ENCODE results near the gene KRTCAP3.
"Not testable (repeated sequence)": the region's sequence is repeated elsewhere in the genome, so short reads cannot be mapped to it uniquely, and the experiment has no call there.

The KRTCAP3 gene

GRCh38 chr2:27421660-27422250 is 20.4 kb upstream of the KRTCAP3 start:
- no peak overlapping the region for H3K9ac ChIP-seq (ENCODE audit: low read length)
- no peaks in the 10 kb centered on the region for H3K27me3 ChIP-seq (ENCODE audit: control insufficient read depth, insufficient read depth, low read length)
- no peak overlapping the region for H3K27ac ChIP-seq (ENCODE audit: low read depth, low read length)
- H3K4me1 ChIP-seq (ENCODE audit: control insufficient read depth, insufficient read depth, low read length), result no peaks in the 10 kb centered on the region
- H3K36me3 ChIP-seq (ENCODE audit: control insufficient read depth, insufficient read depth, low read length), result no peaks in the 10 kb centered on the region
- H3K4me3 ChIP-seq (ENCODE audit: low read length), result no peak overlapping the region

DNA sequence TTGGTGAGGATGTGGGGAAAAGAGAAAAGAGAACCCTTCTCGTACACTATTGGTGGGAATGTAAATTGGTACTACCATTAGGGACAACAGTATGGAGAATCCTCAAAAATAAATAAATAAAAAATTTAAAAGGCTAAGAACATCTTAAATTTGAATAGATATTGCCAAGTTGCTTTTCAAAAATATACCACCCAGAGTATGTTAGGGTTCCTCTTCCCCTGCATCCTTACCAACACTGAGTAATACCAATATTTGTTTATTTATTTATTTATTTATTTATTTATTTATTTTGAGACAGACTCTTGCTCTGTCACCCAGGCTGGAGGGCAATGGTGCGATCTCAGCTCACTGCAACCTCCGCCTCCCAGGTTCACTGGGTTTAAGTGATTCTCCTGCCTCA is 19.2 kb upstream of the KRTCAP3 start:
- no peak overlapping the region for H3K9ac ChIP-seq (ENCODE audit: low read length)
- H3K36me3 ChIP-seq (ENCODE audit: control insufficient read depth, insufficient read depth, low read length), result no peaks in the 10 kb centered on the region
- H3K27me3 ChIP-seq (ENCODE audit: control insufficient read depth, insufficient read depth, low read length), result no peaks in the 10 kb centered on the region
- no peak overlapping the region for H3K27ac ChIP-seq (ENCODE audit: low read depth, low read length)
- H3K4me1 ChIP-seq (ENCODE audit: control insufficient read depth, insufficient read depth, low read length), result peaks cover 2% of the 10 kb centered on the region
- H3K4me3 ChIP-seq (ENCODE audit: low read length), result no peak overlapping the region

DNA sequence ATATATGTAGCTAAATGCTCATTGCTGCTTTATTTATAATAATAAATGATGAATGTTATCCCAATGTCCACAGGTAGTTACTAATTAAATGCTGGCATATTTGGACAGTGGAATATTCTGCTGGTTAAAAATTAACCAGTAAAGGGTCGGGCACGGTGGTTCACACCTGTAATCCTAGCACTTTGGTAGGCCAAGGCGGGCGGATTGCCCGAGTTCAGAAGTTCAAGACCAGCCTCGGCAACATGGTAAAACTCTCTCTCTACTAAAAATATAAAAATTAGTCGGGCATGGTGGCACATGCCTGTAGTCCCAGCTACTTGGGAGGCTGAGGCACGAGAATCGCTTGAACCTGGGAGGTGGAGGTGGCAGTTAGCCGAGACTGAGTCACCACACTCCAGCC is 17.1 kb upstream of the KRTCAP3 start:
- H3K4me1 ChIP-seq (ENCODE audit: control insufficient read depth, insufficient read depth, low read length); H3K27ac ChIP-seq (ENCODE audit: low read depth, low read length); H3K4me3 ChIP-seq (ENCODE audit: low read length); H3K36me3 ChIP-seq (ENCODE audit: control insufficient read depth, insufficient read depth, low read length); H3K27me3 ChIP-seq (ENCODE audit: control insufficient read depth, insufficient read depth, low read length); H3K9ac ChIP-seq (ENCODE audit: low read length): not testable (repeated sequence)

DNA sequence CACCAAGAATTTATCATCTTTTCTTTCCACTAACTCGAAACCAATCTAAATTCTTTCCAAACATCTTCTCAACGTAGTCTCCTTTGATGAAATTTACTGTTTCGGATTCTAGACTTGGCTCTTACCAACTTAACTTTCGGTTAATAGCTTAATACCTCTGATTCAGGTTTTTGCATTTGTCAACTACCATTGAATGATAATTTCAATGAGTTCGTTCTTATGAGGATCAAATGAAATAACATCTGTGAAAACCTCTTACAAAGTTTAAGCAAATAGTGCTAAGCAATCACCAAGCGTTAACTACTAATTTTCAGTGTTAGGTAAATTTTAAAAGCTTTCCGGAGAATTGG is 14.3 kb upstream of the KRTCAP3 start:
- no peaks in the 10 kb centered on the region for H3K36me3 ChIP-seq (ENCODE audit: control insufficient read depth, insufficient read depth, low read length)
- H3K27ac ChIP-seq (ENCODE audit: low read depth, low read length), result peak overlapping the region; percentile 95

DNA sequence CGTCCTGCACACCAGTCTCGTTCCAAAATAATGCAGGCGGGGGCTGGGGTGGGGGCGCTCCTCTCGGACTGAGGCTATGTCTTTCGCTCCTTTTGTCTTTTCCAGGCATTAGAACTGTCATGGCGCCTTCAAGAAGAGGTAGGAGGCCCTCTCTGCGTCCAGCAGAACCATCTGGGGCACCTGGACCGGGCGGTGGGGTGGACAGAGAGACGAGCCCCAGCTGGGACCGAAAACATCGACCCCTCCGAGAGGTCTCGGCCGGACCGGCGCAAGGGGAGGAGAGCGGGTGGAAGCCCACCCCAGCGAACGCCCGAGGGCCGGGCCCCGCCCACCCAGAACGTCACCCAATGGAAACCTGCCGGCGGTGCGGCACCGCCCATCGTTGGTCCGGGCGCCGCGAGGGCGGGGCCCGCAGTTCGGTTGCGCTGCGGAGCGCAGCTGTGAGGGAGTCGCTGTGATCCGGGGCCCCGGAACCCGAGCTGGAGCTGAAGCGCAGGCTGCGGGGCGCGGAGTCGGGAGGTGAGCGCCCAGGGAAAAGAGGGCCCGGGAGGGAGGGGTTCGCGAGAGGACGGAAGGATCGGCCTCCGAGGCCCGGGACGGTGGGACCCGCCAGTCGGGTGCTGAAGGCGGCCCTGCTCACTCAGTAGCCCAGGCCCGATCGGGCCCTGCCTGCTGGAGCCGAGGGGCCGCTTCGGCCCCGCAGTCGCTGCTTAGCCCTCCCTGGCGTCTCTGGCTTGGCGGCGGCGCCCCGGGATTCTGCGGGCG is 13.8 kb upstream of the KRTCAP3 start, which contains the start of gene NRBP1:
Gene NRBP1, plus strand, starts transcription at position 419 of the 765 bp plus-strand sequence. CDS start 4,643 bp downstream, outside the sequence.
- Histone ChIP-seq H3K36me3 (ENCODE audit: control insufficient read depth, insufficient read depth, low read length) (peaks cover 2% of the 10 kb centered on the region), H3K9ac (ENCODE audit: low read length) (peak within 1 kb of the TSS; percentile 99), H3K4me1 (ENCODE audit: control insufficient read depth, insufficient read depth, low read length) (peaks cover 10% of the 10 kb centered on the region), H3K4me3 (ENCODE audit: low read length) (peak within 1 kb of the TSS; percentile 97), H3K27ac (ENCODE audit: low read depth, low read length) (peak within 1 kb of the TSS; percentile 95), H3K27me3 (ENCODE audit: control insufficient read depth, insufficient read depth, low read length) (no peaks in the 10 kb centered on the region)

More for the DNA sequence above, 14.3 kb upstream of the KRTCAP3 start:
- H3K27me3 ChIP-seq (ENCODE audit: control insufficient read depth, insufficient read depth, low read length), result no peaks in the 10 kb centered on the region
- H3K4me1 ChIP-seq (ENCODE audit: control insufficient read depth, insufficient read depth, low read length), result peaks cover 10% of the 10 kb centered on the region
- peak overlapping the region; percentile 70 for H3K9ac ChIP-seq (ENCODE audit: low read length)
- peak overlapping the region; percentile 88 for H3K4me3 ChIP-seq (ENCODE audit: low read length)

- Histone ChIP-seq H3K36me3 (ENCODE audit: control insufficient read depth, insufficient read depth, low read length) (peaks cover 8% of the 10 kb centered on the region), H3K4me3 (ENCODE audit: low read length) (peak overlapping the region; percentile 97), H3K27me3 (ENCODE audit: control insufficient read depth, insufficient read depth, low read length) (no peaks in the 10 kb centered on the region), H3K4me1 (ENCODE audit: control insufficient read depth, insufficient read depth, low read length) (peaks cover 10% of the 10 kb centered on the region), H3K9ac (ENCODE audit: low read length) (peak overlapping the region; percentile 99), H3K27ac (ENCODE audit: low read depth, low read length) (peak overlapping the region; percentile 95)
These were observed 13.1 kb upstream of the KRTCAP3 start for GRCh38 chr2:27428978-27429541.

DNA sequence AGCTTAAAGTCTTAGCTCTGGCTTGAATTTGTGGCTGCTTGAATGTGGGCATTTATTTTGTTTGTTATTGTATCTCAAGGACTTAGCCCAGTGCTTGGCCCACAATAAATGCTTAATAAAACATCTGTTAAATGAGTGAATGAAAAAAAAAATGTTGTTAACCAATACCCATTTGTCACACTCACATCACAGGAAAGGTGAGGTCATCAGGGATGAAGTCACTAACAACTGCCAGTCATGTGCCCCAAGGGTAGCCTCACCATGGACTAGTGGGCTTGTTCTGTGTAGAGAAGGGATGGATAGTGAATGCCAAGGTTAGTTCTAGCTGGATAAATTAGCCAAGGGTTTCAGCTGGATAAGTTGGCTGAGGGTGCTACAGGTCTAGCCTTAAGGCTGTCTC is 10.8 kb upstream of the KRTCAP3 start:
- peaks cover 10% of the 10 kb centered on the region for H3K4me1 ChIP-seq (ENCODE audit: control insufficient read depth, insufficient read depth, low read length)
- H3K9ac ChIP-seq (ENCODE audit: low read length), result no peak overlapping the region
- no peak overlapping the region for H3K4me3 ChIP-seq (ENCODE audit: low read length)
- H3K36me3 ChIP-seq (ENCODE audit: control insufficient read depth, insufficient read depth, low read length), result peaks cover 29% of the 10 kb centered on the region
- H3K27me3 ChIP-seq (ENCODE audit: control insufficient read depth, insufficient read depth, low read length), result no peaks in the 10 kb centered on the region
- H3K27ac ChIP-seq (ENCODE audit: low read depth, low read length), result no peak overlapping the region

GRCh38 chr2:27435628-27436027 is 6.6 kb upstream of the KRTCAP3 start:
- H3K4me1 ChIP-seq (ENCODE audit: control insufficient read depth, insufficient read depth, low read length), result no peaks in the 10 kb centered on the region
- H3K27ac ChIP-seq (ENCODE audit: low read depth, low read length), result no peak overlapping the region

DNA sequence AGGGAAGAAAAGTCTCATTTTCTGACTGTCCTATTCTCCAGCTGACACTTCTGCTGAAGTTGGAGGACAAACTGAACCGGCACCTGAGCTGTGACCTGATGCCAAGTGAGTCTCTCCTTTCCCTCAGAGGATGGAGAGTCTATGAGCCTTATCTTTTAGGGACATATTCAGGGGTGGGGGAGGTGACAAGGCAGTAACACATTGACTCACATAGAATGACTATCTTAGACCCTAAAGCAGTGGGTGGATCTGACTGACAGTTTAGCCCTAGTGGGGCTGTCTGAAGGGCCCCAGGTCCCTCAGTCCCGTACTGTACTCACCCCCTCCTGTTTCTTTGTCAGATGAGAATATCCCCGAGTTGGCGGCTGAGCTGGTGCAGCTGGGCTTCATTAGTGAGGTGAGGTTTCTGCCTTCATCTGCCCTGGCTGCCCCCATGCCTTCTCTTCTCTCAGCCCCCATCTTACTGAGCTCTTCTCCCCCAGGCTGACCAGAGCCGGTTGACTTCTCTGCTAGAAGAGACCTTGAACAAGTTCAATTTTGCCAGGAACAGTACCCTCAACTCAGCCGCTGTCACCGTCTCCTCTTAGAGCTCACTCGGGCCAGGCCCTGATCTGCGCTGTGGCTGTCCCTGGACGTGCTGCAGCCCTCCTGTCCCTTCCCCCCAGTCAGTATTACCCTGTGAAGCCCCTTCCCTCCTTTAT is 805 bp upstream of the KRTCAP3 start:
- Histone ChIP-seq H3K4me3 (ENCODE audit: low read length) (no peak overlapping the region), H3K27me3 (ENCODE audit: control insufficient read depth, insufficient read depth, low read length) (no peaks in the 10 kb centered on the region), H3K4me1 (ENCODE audit: control insufficient read depth, insufficient read depth, low read length) (no peaks in the 10 kb centered on the region), H3K9ac (ENCODE audit: low read length) (no peak overlapping the region), H3K36me3 (ENCODE audit: control insufficient read depth, insufficient read depth, low read length) (peaks cover 46% of the 10 kb centered on the region), H3K27ac (ENCODE audit: low read depth, low read length) (no peak overlapping the region)

More at GRCh38 chr2:27435628-27436027, 6.6 kb upstream of the KRTCAP3 start:
- Histone ChIP-seq H3K9ac (ENCODE audit: low read length) (no peak overlapping the region), H3K36me3 (ENCODE audit: control insufficient read depth, insufficient read depth, low read length) (peaks cover 59% of the 10 kb centered on the region), H3K4me3 (ENCODE audit: low read length) (no peak overlapping the region), H3K27me3 (ENCODE audit: control insufficient read depth, insufficient read depth, low read length) (no peaks in the 10 kb centered on the region)

- H3K36me3 ChIP-seq (ENCODE audit: control insufficient read depth, insufficient read depth, low read length), result peaks cover 39% of the 10 kb centered on the region
- no peaks in the 10 kb centered on the region for H3K4me1 ChIP-seq (ENCODE audit: control insufficient read depth, insufficient read depth, low read length)
- no peak overlapping the region for H3K27ac ChIP-seq (ENCODE audit: low read depth, low read length)
- H3K9ac ChIP-seq (ENCODE audit: low read length), result no peak overlapping the region
- no peaks in the 10 kb centered on the region for H3K27me3 ChIP-seq (ENCODE audit: control insufficient read depth, insufficient read depth, low read length)
- peak overlapping the region; percentile 62 for H3K4me3 ChIP-seq (ENCODE audit: low read length)
These were observed 720 bp downstream of the KRTCAP3 start for GRCh38 chr2:27442920-27443282.

GRCh38 chr2:27445155-27445554 is 3.0 kb downstream of the KRTCAP3 start:
- no peak overlapping the region for H3K27ac ChIP-seq (ENCODE audit: low read depth, low read length)
- H3K4me3 ChIP-seq (ENCODE audit: low read length), result peak overlapping the region; percentile 26
- no peaks in the 10 kb centered on the region for H3K27me3 ChIP-seq (ENCODE audit: control insufficient read depth, insufficient read depth, low read length)
- peaks cover 31% of the 10 kb centered on the region for H3K36me3 ChIP-seq (ENCODE audit: control insufficient read depth, insufficient read depth, low read length)
- no peak overlapping the region for H3K9ac ChIP-seq (ENCODE audit: low read length)
- no peaks in the 10 kb centered on the region for H3K4me1 ChIP-seq (ENCODE audit: control insufficient read depth, insufficient read depth, low read length)

- peaks cover 26% of the 10 kb centered on the region for H3K36me3 ChIP-seq (ENCODE audit: control insufficient read depth, insufficient read depth, low read length)
- H3K4me1 ChIP-seq (ENCODE audit: control insufficient read depth, insufficient read depth, low read length), result no peaks in the 10 kb centered on the region
- no peak overlapping the region for H3K9ac ChIP-seq (ENCODE audit: low read length)
- no peaks in the 10 kb centered on the region for H3K27me3 ChIP-seq (ENCODE audit: control insufficient read depth, insufficient read depth, low read length)
- H3K4me3 ChIP-seq (ENCODE audit: low read length), result peak overlapping the region; percentile 26
- no peak overlapping the region for H3K27ac ChIP-seq (ENCODE audit: low read depth, low read length)
These were observed 3.4 kb downstream of the KRTCAP3 start for GRCh38 chr2:27445615-27446014.

All from rectal smooth muscle tissue (tissue), 1 donor.